HEK293 (cell line): Measurements from ENCODE around the gene UGCG.

Experiments used
- CTCF ChIA-PET: fragments of 350-600 bp; formaldehyde crosslinking; extraction: SDS; loops from one replicate; lab custom pipeline; 2021; ENCODE audit warnings: antibody characterized with exemption; lab: Yijun Ruan, JAX
- POLR2A ChIA-PET: fragments of 300-600 bp; formaldehyde crosslinking; extraction: SDS; loops from one replicate; lab custom pipeline; 2020; ENCODE audit warnings: antibody characterized with exemption, inconsistent platforms; lab: Yijun Ruan, JAX
- H3K27ac ChIP-seq: fragments of 200-500 bp; sonication (Bioruptor generic); 2 replicates; pipeline ENCODE4 v1.5.1; 2014; ENCODE audit warnings: low read depth, low read length, control low read depth, inconsistent platforms; ENCODE audit errors: extremely low read depth
- H3K36me3 ChIP-seq, 2 experiments: fragments of 200-500 bp in 1 of 2; sonication (Bioruptor generic) in 1 of 2; 1 replicate in 1 of 2; 2 replicates in 1 of 2; pipeline ENCODE4 v1.5.1; 2014 to 2017; ENCODE audit warnings: inconsistent platforms in 2 of 2, low read length in 2 of 2; ENCODE audit not compliant: control insufficient read depth in 2 of 2, insufficient read depth in 1 of 2
- H3K4me1 ChIP-seq: fragments of 200-500 bp; sonication (Bioruptor generic); 2 replicates; pipeline ENCODE4 v1.5.1; 2014; ENCODE audit warnings: mild to moderate bottlenecking, low read length, inconsistent platforms; ENCODE audit not compliant: control insufficient read depth, insufficient read depth
- H3K4me3 ChIP-seq: 2 replicates; pipeline ENCODE4 v1.5.1; 2011; ENCODE audit warnings: low read depth, mild to moderate bottlenecking, control low read depth, low read length, moderate library complexity
- H3K9me3 ChIP-seq: fragments of 200-500 bp; sonication (Bioruptor generic); 2 replicates; pipeline ENCODE4 v1.5.1; 2014; ENCODE audit warnings: low read depth, low read length, inconsistent platforms; ENCODE audit not compliant: control insufficient read depth, insufficient read depth
- INSM2 ChIP-seq: fragments of 450-650 bp; formaldehyde crosslinking; IDR thresholded peaks from 2 replicates; pipeline ENCODE4 v1.5.1; 2016; ENCODE audit warnings: missing biosample characterization, missing genetic modification characterization
- MEIS1 ChIP-seq: sonication (generic); formaldehyde crosslinking; IDR thresholded peaks from 2 replicates; pipeline ENCODE4 v1.8.1; 2022; ENCODE audit warnings: missing genetic modification reagents, mild to moderate bottlenecking, borderline replicate concordance
- PRDM4 ChIP-seq: fragments of 450-650 bp; formaldehyde crosslinking; IDR thresholded peaks from 2 replicates; pipeline ENCODE4 v1.5.1; 2017; ENCODE audit warnings: missing biosample characterization, missing genetic modification characterization
- PRDM6 ChIP-seq: fragments of 450-650 bp; formaldehyde crosslinking; IDR thresholded peaks from 2 replicates; pipeline ENCODE4 v1.5.1; 2017; ENCODE audit warnings: missing biosample characterization, missing genetic modification characterization
- REPIN1 ChIP-seq: fragments of 450-650 bp; formaldehyde crosslinking; IDR thresholded peaks from 2 replicates; pipeline ENCODE4 v1.5.1; 2017; ENCODE audit warnings: missing biosample characterization, missing genetic modification characterization, low read depth
- TCF7L2 ChIP-seq: IDR thresholded peaks from 2 replicates; pipeline ENCODE4 v1.6.1; 2011; ENCODE audit warnings: low read depth, mild to moderate bottlenecking, inconsistent platforms, low read length, moderate library complexity, borderline replicate concordance
- TRIM28 ChIP-seq: IDR thresholded peaks from 2 replicates; pipeline ENCODE4 v1.6.1; 2011; ENCODE audit warnings: low read length, control low read depth, borderline replicate concordance
- WT1 ChIP-seq: fragments of 450-650 bp; formaldehyde crosslinking; IDR thresholded peaks from 2 replicates; pipeline ENCODE4 v1.5.1; 2016; ENCODE audit warnings: missing biosample characterization, missing genetic modification characterization
- ZBTB8A ChIP-seq: fragments of 450-650 bp; formaldehyde crosslinking; IDR thresholded peaks from 2 replicates; pipeline ENCODE4 v1.5.1; 2016; ENCODE audit warnings: missing biosample characterization, missing genetic modification characterization
- ZFP37 ChIP-seq: fragments of 450-650 bp; formaldehyde crosslinking; IDR thresholded peaks from 2 replicates; pipeline ENCODE4 v1.5.1; 2016; ENCODE audit warnings: missing biosample characterization, missing genetic modification characterization
- ZNF121 ChIP-seq: fragments of 450-650 bp; formaldehyde crosslinking; IDR thresholded peaks from 2 replicates; pipeline ENCODE4 v1.5.1; 2016; ENCODE audit warnings: missing biosample characterization, missing genetic modification characterization
- ZNF157 ChIP-seq: fragments of 450-650 bp; formaldehyde crosslinking; IDR thresholded peaks from 2 replicates; pipeline ENCODE4 v1.5.1; 2016; ENCODE audit warnings: missing biosample characterization, missing genetic modification characterization
- ZNF341 ChIP-seq: fragments of 450-650 bp; formaldehyde crosslinking; IDR thresholded peaks from 2 replicates; pipeline ENCODE4; 2016; ENCODE audit warnings: low read depth, missing biosample characterization, missing genetic modification characterization
- ZNF501 ChIP-seq: fragments of 450-650 bp; formaldehyde crosslinking; IDR thresholded peaks from 2 replicates; pipeline ENCODE4 v1.5.1; 2016; ENCODE audit warnings: missing biosample characterization, missing genetic modification characterization
- ZNF521 ChIP-seq: fragments of 450-650 bp; formaldehyde crosslinking; IDR thresholded peaks from 2 replicates; pipeline ENCODE4 v1.5.1; 2017; ENCODE audit warnings: missing biosample characterization, mild to moderate bottlenecking, missing genetic modification characterization
- ZNF596 ChIP-seq: fragments of 450-650 bp; IDR thresholded peaks from 2 replicates; pipeline ENCODE4 v1.5.0; 2018; ENCODE audit warnings: missing biosample characterization, mild to moderate bottlenecking, missing genetic modification characterization, moderate library complexity
- ZNF600 ChIP-seq: fragments of 450-650 bp; formaldehyde crosslinking; IDR thresholded peaks from 2 replicates; pipeline ENCODE4 v1.5.1; 2016; ENCODE audit warnings: missing biosample characterization, missing genetic modification characterization
- ZNF621 ChIP-seq: fragments of 450-650 bp; formaldehyde crosslinking; IDR thresholded peaks from 2 replicates; pipeline ENCODE4 v1.5.1; 2017; ENCODE audit warnings: missing biosample characterization, missing genetic modification characterization
- ZNF629 ChIP-seq: fragments of 450-650 bp; formaldehyde crosslinking; IDR thresholded peaks from 2 replicates; pipeline ENCODE4 v1.5.1; 2017; ENCODE audit warnings: missing biosample characterization, missing genetic modification characterization
- ZNF654 ChIP-seq: fragments of 450-650 bp; formaldehyde crosslinking; IDR thresholded peaks from 2 replicates; pipeline ENCODE4 v1.5.1; 2016; ENCODE audit warnings: low read depth, missing biosample characterization, missing genetic modification characterization
- ZNF664 ChIP-seq: fragments of 450-650 bp; formaldehyde crosslinking; IDR thresholded peaks from 2 replicates; pipeline ENCODE4 v1.5.1; 2016; ENCODE audit warnings: missing biosample characterization, missing genetic modification characterization

Gene UGCG

GRCh38 chr9:111974092-111974681 is 77.6 kb downstream of the UGCG start (continued):
- TF ChIP-seq TCF7L2, result peak; percentile 83
- TF ChIP-seq ZNF596, result peak; percentile 42; the same call in 1 of the 2 replicates
- peak; percentile 92 for TF ChIP-seq PRDM6
- peak; percentile 53; the same call in 1 of the 2 replicates for TF ChIP-seq WT1 (tag by site-specific recombination)
- TF ChIP-seq ZNF121, result no peak
- peak; percentile 44; the same call in 1 of the 2 replicates for TF ChIP-seq ZNF600 (tag by site-specific recombination)
- TF ChIP-seq PRDM4 (tag by site-specific recombination), result peak; percentile 51; the same call in 1 of the 2 replicates
- TF ChIP-seq MEIS1 (CRISPR knock-in tag), result 0 out of 2 replicates have a peak, but pooled peaks have one; percentile 15
- 0 out of 2 replicates have a peak, but pooled peaks have one; percentile 44 for TF ChIP-seq INSM2 (tag by site-specific recombination)
- peak; percentile 39; the same call in 1 of the 2 replicates for TF ChIP-seq TRIM28

- Histone ChIP-seq H3K4me3 (no peak overlapping the region), H3K9me3 (no peaks in the 10 kb centered on the region), H3K36me3 (no peaks in the 10 kb centered on the region), H3K4me1 (peaks cover 4% of the 10 kb centered on the region), H3K27ac (no peak overlapping the region)
- ChIA-PET POLR2A (no interaction called here), CTCF (interaction anchor here (0.6 to 1.2 kb wide), 6 partner anchors 36 to 1788 kb away, joined by 3 to 7 read pairs (median 4); no protein-coding TSS in a partner anchor)
- TF ChIP-seq ZNF600 (tag by site-specific recombination), result 0 out of 2 replicates have a peak, but pooled peaks have one; percentile 15
- no peak for TF ChIP-seq ZNF654 (tag by site-specific recombination)
- no peak for TF ChIP-seq REPIN1 (tag by site-specific recombination)
These were observed 79.1 kb downstream of the UGCG start for GRCh38 chr9:111975709-111976108.

- ChIA-PET POLR2A (no interaction called here), CTCF (interaction anchor here (0.6 to 1.5 kb wide), 2 partner anchors 12 to 403 kb away, joined by 3 read pairs; no protein-coding TSS in a partner anchor)
- Histone ChIP-seq H3K4me1 (peaks cover 3% of the 10 kb centered on the region), H3K9me3 (no peaks in the 10 kb centered on the region), H3K27ac (no peak overlapping the region), H3K4me3 (no peak overlapping the region), H3K36me3 (no peaks in the 10 kb centered on the region)
- no peak for TF ChIP-seq ZNF621 (tag by site-specific recombination)
- peak; percentile 79 for TF ChIP-seq ZNF664 (tag by site-specific recombination)
- TF ChIP-seq ZNF521 (tag by site-specific recombination), result no peak
- TF ChIP-seq ZFP37 (tag by site-specific recombination), result no peak
- TF ChIP-seq ZNF629 (tag by site-specific recombination), result no peak
- no peak for TF ChIP-seq ZNF341 (tag by site-specific recombination)
- TF ChIP-seq ZNF501 (tag by site-specific recombination), result no peak
- no peak for TF ChIP-seq ZBTB8A (tag by site-specific recombination)
- no peak for TF ChIP-seq ZNF157
- TF ChIP-seq INSM2 (tag by site-specific recombination), result no peak
- TF ChIP-seq WT1 (tag by site-specific recombination), result peak; percentile 2; the same call in 1 of the 2 replicates
These were observed 82.0 kb downstream of the UGCG start for GRCh38 chr9:111978616-111979015.
